ENCODE data around the gene FTSJ1.

- no peak for TF ChIP-seq CTCF (conservative IDR thresholded peaks at IDR 0.05; ENCODE audit: low read depth in 2 of 2)
- TF ChIP-seq EZH2 (IDR thresholded peaks at IDR 0.05; ENCODE audit: low read depth, unreplicated experiment): no peak
- TF ChIP-seq POLR2AphosphoS5 (IDR thresholded peaks at IDR 0.05; ENCODE audit: low read depth): no peak
- TF ChIP-seq EZH2phosphoT487 (IDR thresholded peaks at IDR 0.05; ENCODE audit: unreplicated experiment): no peak
- TF ChIP-seq REST (IDR thresholded peaks at IDR 0.05; ENCODE audit: unreplicated experiment): no peak
- TF ChIP-seq ZNF331 (CRISPR knock-in tag; IDR thresholded peaks at IDR 0.05; ENCODE audit: low read depth): no peak
- no peak for TF ChIP-seq ZNF114 (CRISPR knock-in tag; IDR thresholded peaks at IDR 0.05)
Measured at GRCh38 chrX:48472225-48472624, 3.8 kb upstream of the FTSJ1 start.
